H1 (cell line): ENCODE data around the gene COL6A2. TPM values are rescaled to one million over a fixed set of nuclear protein-coding genes. Genes with fewer than 3 reads are reported as not detected.

Experiments used
- CTCF ChIA-PET: fragments of 300-600 bp; sonication (Branson Sonifier 250); formaldehyde crosslinking; loops from one replicate; lab custom pipeline; 2021; ENCODE audit not compliant: partially characterized antibody; lab: Charles Lee
- POLR2A ChIA-PET: fragments of 300-600 bp; sonication (Branson Sonifier 250); formaldehyde crosslinking; loops from one replicate; lab custom pipeline; 2021; ENCODE audit warnings: inconsistent platforms; ENCODE audit not compliant: partially characterized antibody; lab: Charles Lee
- DNase-seq, 2 experiments: peaks; one replicate each; pipeline versions ENCODE4 v3.0.0 to v3.0.0-alpha.2; 2010 to 2022; ENCODE audit warnings: low spot score in 2 of 2, low read depth in 1 of 2, mixed read lengths in 1 of 2
- FAIRE-seq: peaks from 2 replicates; lab custom pipeline; 2011; peaks lifted over from hg19 to GRCh38; lab: Jason Lieb, UNC
- H2AFZ ChIP-seq: 2 replicates; pipeline ENCODE4 v1.8.1; 2012; ENCODE audit warnings: low read length, inconsistent platforms
- H2AK5ac ChIP-seq: 2 replicates; pipeline ENCODE4 v1.6.1; 2013; ENCODE audit warnings: low read depth, low read length
- H2BK120ac ChIP-seq: replicated peaks from 2 replicates; pipeline ENCODE3; 2013; ENCODE audit warnings: low read depth, low read length, inconsistent platforms
- H2BK12ac ChIP-seq: 2 replicates; pipeline ENCODE4 v1.6.1; 2013; ENCODE audit warnings: low read depth, low read length
- H2BK15ac ChIP-seq: 2 replicates; pipeline ENCODE4 v1.6.1; 2013; ENCODE audit warnings: low read length
- H2BK20ac ChIP-seq: 2 replicates; pipeline ENCODE4 v1.6.1; 2013; ENCODE audit warnings: low read length
- H2BK5ac ChIP-seq: 2 replicates; pipeline ENCODE4 v1.6.1; 2013; ENCODE audit warnings: low read depth, low read length
- H3K14ac ChIP-seq: 2 replicates; pipeline ENCODE4 v1.6.1; 2013; ENCODE audit warnings: inconsistent platforms; ENCODE audit not compliant: insufficient read length
- H3K18ac ChIP-seq: 2 replicates; pipeline ENCODE4 v1.6.1; 2013; ENCODE audit warnings: low read length; ENCODE audit errors: extremely low read depth
- H3K23ac ChIP-seq: 2 replicates; pipeline ENCODE4 v1.6.1; 2013; ENCODE audit warnings: inconsistent platforms; ENCODE audit not compliant: insufficient read length
- H3K23me2 ChIP-seq: 2 replicates; pipeline ENCODE4 v1.6.1; 2013; ENCODE audit warnings: low read depth, low read length
- H3K27ac ChIP-seq: 2 replicates; pipeline ENCODE4 v1.6.1; 2011; ENCODE audit warnings: low read depth, low read length, inconsistent platforms
- H3K27me3 ChIP-seq, 4 experiments: replicated peaks in 1 of 4; 1 replicate in 1 of 4; 2 replicates in 3 of 4; pipeline versions ENCODE4 v1.6.1 to v1.8.1; 2011 to 2013; ENCODE audit warnings: low read length in 3 of 4, mild to moderate bottlenecking in 3 of 4, inconsistent platforms in 2 of 4, mixed read lengths in 2 of 4, moderate library complexity in 1 of 4; ENCODE audit not compliant: control insufficient read depth in 3 of 4, insufficient read depth in 3 of 4; ENCODE audit errors: extremely low read depth in 1 of 4
- H3K36me3 ChIP-seq, 4 experiments: 2 replicates each; pipeline versions ENCODE4 v1.6.1 to v1.8.1; 2011 to 2013; ENCODE audit warnings: mild to moderate bottlenecking in 4 of 4, low read length in 3 of 4, moderate library complexity in 2 of 4, control low read depth in 1 of 4, inconsistent platforms in 1 of 4; ENCODE audit not compliant: insufficient read depth in 4 of 4, control insufficient read depth in 2 of 4
- H3K4ac ChIP-seq: replicated peaks from 2 replicates; pipeline ENCODE3; 2013; ENCODE audit warnings: low read length, low read depth, mixed read lengths, inconsistent platforms; ENCODE audit not compliant: insufficient read length
- H3K4me1 ChIP-seq, 4 experiments: replicated peaks in 1 of 4; 1 replicate in 1 of 4; 2 replicates in 3 of 4; pipeline versions ENCODE4 v1.6.1 to v1.8.1; 2011 to 2013; ENCODE audit warnings: low read length in 3 of 4, inconsistent platforms in 2 of 4, mixed read lengths in 1 of 4; ENCODE audit not compliant: insufficient read depth in 4 of 4, control insufficient read depth in 3 of 4
- H3K4me2 ChIP-seq, 2 experiments: 2 replicates each; pipeline versions ENCODE4 v1.6.1 to v1.8.1; 2011 to 2013; ENCODE audit warnings: low read depth in 2 of 2, low read length in 2 of 2, control low read depth in 1 of 2, inconsistent platforms in 1 of 2, mild to moderate bottlenecking in 1 of 2; ENCODE audit not compliant: insufficient read depth in 1 of 2
- H3K4me3 ChIP-seq, 4 experiments: fragments of 200-600, 300-600 bp in 1 of 4; sonication (generic), shearing (Covaris generic), sonication (Bioruptor Twin) in 1 of 4; 2 replicates each; pipeline versions ENCODE4 v1.5.1 to v1.8.1; 2011 to 2016; ENCODE audit warnings: low read length in 4 of 4, low read depth in 3 of 4, control low read depth in 2 of 4, inconsistent platforms in 2 of 4, mild to moderate bottlenecking in 2 of 4, mixed read lengths in 1 of 4, moderate library complexity in 1 of 4; ENCODE audit not compliant: insufficient read depth in 2 of 4; ENCODE audit errors: extremely low read depth in 1 of 4
- H3K56ac ChIP-seq: replicated peaks from 2 replicates; pipeline ENCODE3; 2013; ENCODE audit warnings: low read depth, mild to moderate bottlenecking, mixed read lengths, low read length, inconsistent platforms; ENCODE audit not compliant: insufficient read length
- H3K79me1 ChIP-seq: 2 replicates; pipeline ENCODE4 v1.6.1; 2013; ENCODE audit warnings: low read depth, low read length, control low read depth
- H3K79me2 ChIP-seq, 2 experiments: 2 replicates each; pipeline versions ENCODE4 v1.6.1 to v1.8.1; 2012 to 2013; ENCODE audit warnings: low read length in 2 of 2, mild to moderate bottlenecking in 2 of 2, inconsistent platforms in 1 of 2; ENCODE audit not compliant: insufficient read depth in 2 of 2, control insufficient read depth in 1 of 2
- H3K9ac ChIP-seq, 4 experiments: replicated peaks in 1 of 4; 1 replicate in 1 of 4; 2 replicates in 3 of 4; pipeline versions ENCODE4 v1.6.1 to v1.8.1; 2011 to 2013; ENCODE audit warnings: low read depth in 3 of 4, low read length in 3 of 4, control low read depth in 2 of 4, mild to moderate bottlenecking in 2 of 4, moderate library complexity in 2 of 4, inconsistent platforms in 1 of 4; ENCODE audit errors: extremely low read depth in 1 of 4
- H3K9me3 ChIP-seq, 2 experiments: 2 replicates each; pipeline versions ENCODE4 v1.6.1 to v1.8.1; 2012 to 2013; ENCODE audit warnings: mild to moderate bottlenecking in 2 of 2, moderate library complexity in 2 of 2, control low read depth in 1 of 2, inconsistent platforms in 1 of 2, low read depth in 1 of 2, low read length in 1 of 2, mixed read lengths in 1 of 2; ENCODE audit not compliant: insufficient read depth in 2 of 2
- H4K20me1 ChIP-seq, 2 experiments: replicated peaks in 1 of 2; 2 replicates each; pipeline versions ENCODE3 to v1.8.1; 2011 to 2013; ENCODE audit warnings: inconsistent platforms in 2 of 2, low read length in 2 of 2, mild to moderate bottlenecking in 1 of 2; ENCODE audit not compliant: insufficient read depth in 2 of 2, control insufficient read depth in 1 of 2
- H4K5ac ChIP-seq: 2 replicates; pipeline ENCODE4 v1.6.1; 2013; ENCODE audit warnings: low read length, low read depth, mixed read lengths, inconsistent platforms; ENCODE audit not compliant: insufficient read length
- H4K8ac ChIP-seq: 2 replicates; pipeline ENCODE4 v1.8.0; 2013; ENCODE audit warnings: mild to moderate bottlenecking, moderate library complexity, low read length, inconsistent platforms; ENCODE audit not compliant: insufficient read depth; ENCODE audit errors: extremely low read depth
- H4K91ac ChIP-seq: replicated peaks from 2 replicates; pipeline ENCODE3; 2013; ENCODE audit warnings: low read length, mixed read lengths, inconsistent platforms; ENCODE audit not compliant: insufficient read length
- CBX8 ChIP-seq: fragments of 300-800, 300-1000 bp; sonication (generic); IDR thresholded peaks from 2 replicates; pipeline ENCODE4 v1.7.1; 2016; ENCODE audit warnings: low read depth, low read length, borderline replicate concordance
- CHD1 ChIP-seq: IDR thresholded peaks from 2 replicates; pipeline ENCODE4 v1.6.1; 2012; ENCODE audit warnings: low read depth, low read length, improper control_type of control experiment
- CHD2 ChIP-seq: IDR thresholded peaks from 2 replicates; pipeline ENCODE4 v1.6.1; 2012; ENCODE audit warnings: low read length, improper control_type of control experiment
- CTBP2 ChIP-seq: IDR thresholded peaks from 2 replicates; pipeline ENCODE4 v1.7.0; 2011; ENCODE audit warnings: borderline replicate concordance, mild to moderate bottlenecking, moderate library complexity, mixed read lengths, low read length; ENCODE audit not compliant: insufficient read depth, insufficient read length
- JUND ChIP-seq: IDR thresholded peaks from 2 replicates; pipeline ENCODE4 v1.6.1; 2011; ENCODE audit warnings: mild to moderate bottlenecking, improper control_type of control experiment, low read length
- SIX5 ChIP-seq: IDR thresholded peaks from 2 replicates; pipeline ENCODE4 v1.6.1; 2011; ENCODE audit warnings: mild to moderate bottlenecking, low read depth, low read length
- SRF ChIP-seq: IDR thresholded peaks from 2 replicates; pipeline ENCODE4 v1.6.1; 2011; ENCODE audit warnings: mild to moderate bottlenecking, low read depth, low read length, moderate library complexity
- TCF12 ChIP-seq: IDR thresholded peaks from 2 replicates; pipeline ENCODE4 v1.6.1; 2011; ENCODE audit warnings: low read depth, mild to moderate bottlenecking, low read length
- TEAD4 ChIP-seq: IDR thresholded peaks from 2 replicates; pipeline ENCODE4 v1.6.1; 2012; ENCODE audit warnings: low read depth, low read length, inconsistent platforms, mixed read lengths
- WGBS, 2 experiments: shearing (Covaris generic) in 1 of 2; methylation state at CpG; one replicate each; pipeline versions ENCODE4 v1.1.6 to v1.1.7; 2013 to 2015; ENCODE audit warnings: low lambda C conversion rate in 2 of 2, mixed read lengths in 2 of 2, inconsistent platforms in 1 of 2, low coverage in 1 of 2, missing lambda C conversion rate in 1 of 2; ENCODE audit not compliant: insufficient replicate concordance in 2 of 2, insufficient coverage in 1 of 2, insufficient read length in 1 of 2; ENCODE audit errors: extremely low coverage in 1 of 2, missing lambda C conversion rate in 1 of 2; 5-methylcytosine and 5-hydroxymethylcytosine counted together
- polyA plus RNA-seq, 7 experiments: library from polyadenylated mRNA; depleted of rRNA in 3 of 7; stranded (reverse) in 5 of 7; unstranded in 2 of 7; fragments of >200 nt in 5 of 7; fragments of 200-250 nt in 2 of 7; gene quantifications; 1 replicate in 5 of 7; 2 replicates in 1 of 7; 4 replicates in 1 of 7; pipeline versions ENCODE4 v1.2.1 to v1.2.3, GENCODE V29; 2011 to 2013; ENCODE audit warnings: missing spikeins in 2 of 7, mixed read lengths in 2 of 7
- total RNA-seq: library from RNA; stranded (reverse); fragmentation: NEBNext Ultra II Directional; extraction: Animal tissue kit (Norgen Biotek cat#: 25700); gene quantifications from 2 replicates; pipeline ENCODE4 v1.2.1, GENCODE V29; 2021
- TF ChIP-seq, protein P1 (sequence below): IDR thresholded peaks from 2 replicates; pipeline ENCODE4 v1.6.1; 2012; ENCODE audit warnings: inconsistent platforms
- TF ChIP-seq, protein P2 (sequence below): IDR thresholded peaks from 2 replicates; pipeline ENCODE4 v1.6.1; 2011; ENCODE audit warnings: low read length, improper control_type of control experiment

COL6A2 gene
- total and polyA plus RNA-seq, 2 of the 8 experiments (the other 6 are each of a cell fraction or from before 2014, with no cell fraction given): 60.1 to 62.7 TPM

DNA sequence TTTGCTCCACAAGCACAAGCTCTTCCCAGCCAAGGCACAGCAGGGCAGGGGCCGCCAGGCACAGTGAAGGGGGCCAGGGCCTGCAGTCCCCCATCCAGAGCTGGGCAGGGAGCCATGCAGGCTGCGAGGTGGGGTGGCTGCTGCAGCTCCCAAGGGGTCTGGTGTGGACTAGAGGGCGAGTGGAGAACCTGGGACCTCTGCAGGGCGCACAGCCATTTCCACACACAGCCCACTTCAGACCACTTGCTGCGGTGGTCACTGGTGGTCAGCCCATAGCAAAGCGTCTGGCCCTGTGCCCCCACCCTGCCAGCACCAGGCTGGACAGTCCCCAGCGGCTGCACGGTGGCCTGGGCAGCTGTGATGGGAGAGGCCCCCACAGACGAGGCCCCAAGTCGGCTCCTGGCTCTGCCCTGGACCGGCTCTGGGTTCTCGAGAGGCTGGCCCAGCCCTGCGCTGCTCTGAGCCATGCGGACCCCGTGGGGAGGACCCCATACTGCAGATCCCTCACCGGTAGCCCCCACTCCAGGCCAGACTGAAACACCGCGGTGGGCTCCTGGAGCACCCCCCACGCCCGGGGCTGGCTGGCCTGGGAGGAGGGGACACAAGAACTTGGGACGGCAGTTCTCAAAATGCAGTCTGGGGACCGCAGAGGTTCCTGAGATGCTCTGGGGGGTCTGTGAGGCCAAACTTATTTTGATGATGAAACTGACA lies 47.1 kb upstream of the COL6A2 start:
- H3K4me1 ChIP-seq: peaks cover 0 to 22% (median 7%) of the 10 kb centered on the region in 4 experiments; a peak in 6 of 7 replicates
- peaks cover 10% of the 10 kb centered on the region; the same call in 1 of the 2 replicates for H3K23me2 ChIP-seq
- peak overlapping the region; percentile 43; the same call in 1 of the 2 replicates for H3K18ac ChIP-seq
- DNase-seq (peak in 1 of 2 experiments; percentile 39), FAIRE-seq (no peak)
- H3K23ac ChIP-seq: no peak overlapping the region
- H3K14ac ChIP-seq: no peak overlapping the region
- H4K5ac ChIP-seq: no peak overlapping the region
- H2BK120ac ChIP-seq: peak overlapping the region; percentile 98
- H3K4me3 ChIP-seq: no peak overlapping the region
- H4K20me1 ChIP-seq: no peaks in the 10 kb centered on the region
- H2AK5ac ChIP-seq: peak overlapping the region; percentile 93; the same call in 1 of the 2 replicates
- whole genome bisulfite sequencing, 2 experiments: 93% methylated on average over 19 of the region's 22 CpGs; no CpG with 5 or more reads in 1 of the 2 experiments
- peak overlapping the region; percentile 92; the same call in 1 of the 2 replicates for H2BK12ac ChIP-seq
- peak overlapping the region; percentile 57; the same call in 1 of the 2 replicates for H4K8ac ChIP-seq
- no peak overlapping the region for H3K27ac ChIP-seq
- peak overlapping the region; percentile 69 for H3K4ac ChIP-seq
- 0 out of 7 replicates have a peak, but pooled peaks cover 0 to 2% (median 0%) of the 10 kb centered on the region in 4 experiments for H3K27me3 ChIP-seq
- peak overlapping the region; percentile 86; the same call in 1 of the 2 replicates for H2BK20ac ChIP-seq
- peak overlapping the region; percentile 72; the same call in 1 of the 2 replicates for H2BK15ac ChIP-seq
- H4K91ac ChIP-seq: peak overlapping the region; percentile 100
- CTCF ChIA-PET: no interaction called here
- H2BK5ac ChIP-seq: peak overlapping the region; percentile 90; the same call in 1 of the 2 replicates
- H3K9ac ChIP-seq: no peak overlapping the region
- H2AFZ ChIP-seq: no peak overlapping the region
- H3K9me3 ChIP-seq: peaks cover 0 to 3% of the 10 kb centered on the region in 2 experiments; a peak in 1 of 4 replicates
- no peaks in the 10 kb centered on the region for H3K79me1 ChIP-seq
- H3K56ac ChIP-seq: no peak overlapping the region
- POLR2A ChIA-PET: no interaction called here
- no peaks in the 10 kb centered on the region for H3K79me2 ChIP-seq
- H3K4me2 ChIP-seq: no peak overlapping the region
- H3K36me3 ChIP-seq: no peaks in the 10 kb centered on the region
- TF ChIP-seq TEAD4: no peak
- TF ChIP-seq SRF: no peak
- TF ChIP-seq SIX5: no peak
- TF ChIP-seq TCF12: no peak
- no peak for TF ChIP-seq CBX8
- TF ChIP-seq, protein P1, sequence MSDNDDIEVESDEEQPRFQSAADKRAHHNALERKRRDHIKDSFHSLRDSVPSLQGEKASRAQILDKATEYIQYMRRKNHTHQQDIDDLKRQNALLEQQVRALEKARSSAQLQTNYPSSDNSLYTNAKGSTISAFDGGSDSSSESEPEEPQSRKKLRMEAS: no peak
- TF ChIP-seq, protein P2, sequence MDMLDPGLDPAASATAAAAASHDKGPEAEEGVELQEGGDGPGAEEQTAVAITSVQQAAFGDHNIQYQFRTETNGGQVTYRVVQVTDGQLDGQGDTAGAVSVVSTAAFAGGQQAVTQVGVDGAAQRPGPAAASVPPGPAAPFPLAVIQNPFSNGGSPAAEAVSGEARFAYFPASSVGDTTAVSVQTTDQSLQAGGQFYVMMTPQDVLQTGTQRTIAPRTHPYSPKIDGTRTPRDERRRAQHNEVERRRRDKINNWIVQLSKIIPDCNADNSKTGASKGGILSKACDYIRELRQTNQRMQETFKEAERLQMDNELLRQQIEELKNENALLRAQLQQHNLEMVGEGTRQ: no peak
- no peak for TF ChIP-seq CHD1
- no peak for TF ChIP-seq JUND
- TF ChIP-seq CHD2: no peak
- no peak for TF ChIP-seq CTBP2
